K562 (cell line): ENCODE results near the gene LDLR. TPM values are rescaled to one million over a fixed set of nuclear protein-coding genes. Genes with fewer than 3 reads are reported as not detected.
A peak's percentile ranks its signal among the peaks of the same experiment; 100 is the strongest.

Experiments
- ATF2 ChIP-seq: sonication (generic); formaldehyde crosslinking; IDR thresholded peaks from 2 replicates; pipeline ENCODE4 v1.8.1; 2022; ENCODE audit warnings: missing genetic modification reagents
- CCNT2 ChIP-seq: IDR thresholded peaks from 2 replicates; pipeline ENCODE4 v1.6.1; 2011; ENCODE audit warnings: borderline replicate concordance, low read depth, mild to moderate bottlenecking, moderate library complexity, mixed read lengths, low read length; ENCODE audit not compliant: insufficient read length; ENCODE audit errors: extremely low read depth
- MAZ ChIP-seq, 2 experiments: fragments of 450-650 bp in 1 of 2; sonication (generic) in 1 of 2; formaldehyde crosslinking; IDR thresholded peaks in 1 of 2; conservative IDR thresholded peaks in 1 of 2; 2 replicates each; pipeline versions ENCODE4 v1.4.0 to v1.5.0; 2020; ENCODE audit warnings: mild to moderate bottlenecking in 1 of 2, missing genetic modification reagents in 1 of 2
- NR2F6 ChIP-seq: fragments of 450-650 bp; formaldehyde crosslinking; IDR thresholded peaks from 2 replicates; pipeline ENCODE4 v1.4.0; 2020; ENCODE audit warnings: mild to moderate bottlenecking
- PRMT5 ChIP-seq: sonication (generic); formaldehyde crosslinking; IDR thresholded peaks from 2 replicates; pipeline ENCODE4 v1.5.0; 2020; ENCODE audit warnings: missing genetic modification reagents
- SAFB ChIP-seq: fragments of 200-400 bp; formaldehyde crosslinking; IDR thresholded peaks from 2 replicates; pipeline ENCODE4 v1.6.1; 2017; ENCODE audit warnings: low read depth, low read length, borderline replicate concordance
- SUPT5H ChIP-seq: fragments of 450-650 bp; IDR thresholded peaks from 2 replicates; pipeline ENCODE4 v1.6.1; 2016
- ZBED1 ChIP-seq: IDR thresholded peaks from 2 replicates; pipeline ENCODE4 v1.6.1; 2014
- ZBTB34 ChIP-seq: fragments of 250-450 bp; sonication (Bioruptor Pico); IDR thresholded peaks from 2 replicates; pipeline ENCODE4 v1.8.0; 2021; ENCODE audit warnings: mild to moderate bottlenecking, moderate library complexity
- ZC3H4 ChIP-seq: sonication (generic); formaldehyde crosslinking; IDR thresholded peaks from 2 replicates; pipeline ENCODE4 v1.9.0; 2021; ENCODE audit warnings: missing genetic modification reagents, borderline replicate concordance
- ZEB2 ChIP-seq: fragments of 450-650 bp; IDR thresholded peaks from 2 replicates; pipeline ENCODE4 v1.6.1; 2016
- ZNF57 ChIP-seq: fragments of 450-650 bp; formaldehyde crosslinking; IDR thresholded peaks from 2 replicates; pipeline ENCODE4 v1.4.0; 2020; ENCODE audit warnings: mild to moderate bottlenecking, moderate library complexity
- polyA plus RNA-seq, 8 experiments: library from polyadenylated mRNA; depleted of rRNA in 4 of 8; stranded (reverse) in 5 of 8; unstranded in 3 of 8; fragments of >200 nt; fragmentation: Nextera tagmentation in 2 of 8; fragmentation: Illumina TruSeq in 1 of 8; extraction: Ambion mirVana in 2 of 8; extraction: Trizol in 1 of 8; gene quantifications; 2 replicates each; pipeline versions ENCODE4 v1.2.1 to v1.2.3, GENCODE V29; 2011 to 2014; ENCODE audit warnings: inconsistent platforms in 1 of 8, missing spikeins in 1 of 8
- total RNA-seq, 7 experiments: library from RNA; depleted of rRNA in 6 of 7; stranded (reverse); fragments of >200 nt in 6 of 7; fragmentation: Illumina TruSeq in 2 of 7; extraction: Trizol in 2 of 7; gene quantifications; 2 replicates each; pipeline versions ENCODE4 v1.2.1 to v1.2.3, GENCODE V29; 2011 to 2021; ENCODE audit warnings: low replicate concordance in 1 of 7
- TF ChIP-seq, protein P1 (sequence below), 2 experiments: fragments of 450-650 bp in 1 of 2; IDR thresholded peaks; 2 replicates each; pipeline ENCODE4 v1.6.1; 2011 to 2017; ENCODE audit warnings: low read depth in 2 of 2, antibody characterized with exemption in 1 of 2, borderline replicate concordance in 1 of 2, low read length in 1 of 2, mild to moderate bottlenecking in 1 of 2, mixed read lengths in 1 of 2; ENCODE audit not compliant: control insufficient read depth in 1 of 2
- TF ChIP-seq, protein P2 (sequence below): sonication (generic); formaldehyde crosslinking; IDR thresholded peaks from 2 replicates; pipeline ENCODE4 v1.5.0; 2020; ENCODE audit warnings: missing genetic modification reagents
- TF ChIP-seq, protein P3 (sequence below): fragments of 250-450 bp; sonication (Bioruptor Pico); IDR thresholded peaks from 2 replicates; pipeline ENCODE4 v1.5.0; 2020; ENCODE audit warnings: mild to moderate bottlenecking
- TF ChIP-seq, protein P4 (sequence below): fragments of 450-650 bp; IDR thresholded peaks from 2 replicates; pipeline ENCODE4 v1.6.1; 2017; ENCODE audit warnings: mild to moderate bottlenecking, moderate library complexity

LDLR gene
- total and polyA plus RNA-seq, 9 of the 15 experiments (the other 6 are each of a cell fraction or from before 2014, with no cell fraction given), result 19.9 to 114 (median 56.3) TPM

DNA sequence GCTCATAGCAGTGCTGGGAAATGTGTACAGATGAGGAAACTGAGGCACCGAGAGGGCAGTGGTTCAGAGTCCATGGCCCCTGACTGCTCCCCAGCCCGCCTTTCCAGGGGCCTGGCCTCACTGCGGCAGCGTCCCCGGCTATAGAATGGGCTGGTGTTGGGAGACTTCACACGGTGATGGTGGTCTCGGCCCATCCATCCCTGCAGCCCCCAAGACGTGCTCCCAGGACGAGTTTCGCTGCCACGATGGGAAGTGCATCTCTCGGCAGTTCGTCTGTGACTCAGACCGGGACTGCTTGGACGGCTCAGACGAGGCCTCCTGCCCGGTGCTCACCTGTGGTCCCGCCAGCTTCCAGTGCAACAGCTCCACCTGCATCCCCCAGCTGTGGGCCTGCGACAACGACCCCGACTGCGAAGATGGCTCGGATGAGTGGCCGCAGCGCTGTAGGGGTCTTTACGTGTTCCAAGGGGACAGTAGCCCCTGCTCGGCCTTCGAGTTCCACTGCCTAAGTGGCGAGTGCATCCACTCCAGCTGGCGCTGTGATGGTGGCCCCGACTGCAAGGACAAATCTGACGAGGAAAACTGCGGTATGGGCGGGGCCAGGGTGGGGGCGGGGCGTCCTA, 15.9 kb downstream of the LDLR start (continued):
- TF ChIP-seq SAFB, result 0 out of 2 replicates have a peak, but pooled peaks have one; percentile 24
- peak; percentile 92; the same call in 1 of the 2 replicates for TF ChIP-seq ZC3H4 (CRISPR knock-in tag)
- TF ChIP-seq, protein P1, sequence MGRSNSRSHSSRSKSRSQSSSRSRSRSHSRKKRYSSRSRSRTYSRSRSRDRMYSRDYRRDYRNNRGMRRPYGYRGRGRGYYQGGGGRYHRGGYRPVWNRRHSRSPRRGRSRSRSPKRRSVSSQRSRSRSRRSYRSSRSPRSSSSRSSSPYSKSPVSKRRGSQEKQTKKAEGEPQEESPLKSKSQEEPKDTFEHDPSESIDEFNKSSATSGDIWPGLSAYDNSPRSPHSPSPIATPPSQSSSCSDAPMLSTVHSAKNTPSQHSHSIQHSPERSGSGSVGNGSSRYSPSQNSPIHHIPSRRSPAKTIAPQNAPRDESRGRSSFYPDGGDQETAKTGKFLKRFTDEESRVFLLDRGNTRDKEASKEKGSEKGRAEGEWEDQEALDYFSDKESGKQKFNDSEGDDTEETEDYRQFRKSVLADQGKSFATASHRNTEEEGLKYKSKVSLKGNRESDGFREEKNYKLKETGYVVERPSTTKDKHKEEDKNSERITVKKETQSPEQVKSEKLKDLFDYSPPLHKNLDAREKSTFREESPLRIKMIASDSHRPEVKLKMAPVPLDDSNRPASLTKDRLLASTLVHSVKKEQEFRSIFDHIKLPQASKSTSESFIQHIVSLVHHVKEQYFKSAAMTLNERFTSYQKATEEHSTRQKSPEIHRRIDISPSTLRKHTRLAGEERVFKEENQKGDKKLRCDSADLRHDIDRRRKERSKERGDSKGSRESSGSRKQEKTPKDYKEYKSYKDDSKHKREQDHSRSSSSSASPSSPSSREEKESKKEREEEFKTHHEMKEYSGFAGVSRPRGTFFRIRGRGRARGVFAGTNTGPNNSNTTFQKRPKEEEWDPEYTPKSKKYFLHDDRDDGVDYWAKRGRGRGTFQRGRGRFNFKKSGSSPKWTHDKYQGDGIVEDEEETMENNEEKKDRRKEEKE (IDR thresholded peaks at IDR 0.05; ENCODE audit: borderline replicate concordance in 1 of 2, control insufficient read depth in 1 of 2, low read depth in 2 of 2, low read length in 1 of 2), result 0 out of 4 replicates have a peak, but pooled peaks of 1 of the 2 experiments have one; percentile 56
- TF ChIP-seq ZNF57, result no peak
- TF ChIP-seq, protein P2, sequence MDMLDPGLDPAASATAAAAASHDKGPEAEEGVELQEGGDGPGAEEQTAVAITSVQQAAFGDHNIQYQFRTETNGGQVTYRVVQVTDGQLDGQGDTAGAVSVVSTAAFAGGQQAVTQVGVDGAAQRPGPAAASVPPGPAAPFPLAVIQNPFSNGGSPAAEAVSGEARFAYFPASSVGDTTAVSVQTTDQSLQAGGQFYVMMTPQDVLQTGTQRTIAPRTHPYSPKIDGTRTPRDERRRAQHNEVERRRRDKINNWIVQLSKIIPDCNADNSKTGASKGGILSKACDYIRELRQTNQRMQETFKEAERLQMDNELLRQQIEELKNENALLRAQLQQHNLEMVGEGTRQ, result no peak
- TF ChIP-seq MAZ (CRISPR knock-in tag; conservative IDR thresholded peaks at IDR 0.05 in 1 of 2, IDR thresholded peaks at IDR 0.05 in 1 of 2), result no peak
- TF ChIP-seq PRMT5 (CRISPR knock-in tag), result no peak
- TF ChIP-seq ZBED1, result peak; percentile 40; the same call in 1 of the 2 replicates
- TF ChIP-seq, protein P3, sequence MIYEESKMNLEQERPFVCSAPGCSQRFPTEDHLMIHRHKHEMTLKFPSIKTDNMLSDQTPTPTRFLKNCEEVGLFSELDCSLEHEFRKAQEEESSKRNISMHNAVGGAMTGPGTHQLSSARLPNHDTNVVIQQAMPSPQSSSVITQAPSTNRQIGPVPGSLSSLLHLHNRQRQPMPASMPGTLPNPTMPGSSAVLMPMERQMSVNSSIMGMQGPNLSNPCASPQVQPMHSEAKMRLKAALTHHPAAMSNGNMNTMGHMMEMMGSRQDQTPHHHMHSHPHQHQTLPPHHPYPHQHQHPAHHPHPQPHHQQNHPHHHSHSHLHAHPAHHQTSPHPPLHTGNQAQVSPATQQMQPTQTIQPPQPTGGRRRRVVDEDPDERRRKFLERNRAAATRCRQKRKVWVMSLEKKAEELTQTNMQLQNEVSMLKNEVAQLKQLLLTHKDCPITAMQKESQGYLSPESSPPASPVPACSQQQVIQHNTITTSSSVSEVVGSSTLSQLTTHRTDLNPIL, result no peak
- no peak for TF ChIP-seq NR2F6 (CRISPR knock-in tag)
- TF ChIP-seq SUPT5H, result peak; percentile 72
- TF ChIP-seq ATF2 (CRISPR knock-in tag), result no peak
- TF ChIP-seq CCNT2, result peak; percentile 15
- TF ChIP-seq, protein P4, sequence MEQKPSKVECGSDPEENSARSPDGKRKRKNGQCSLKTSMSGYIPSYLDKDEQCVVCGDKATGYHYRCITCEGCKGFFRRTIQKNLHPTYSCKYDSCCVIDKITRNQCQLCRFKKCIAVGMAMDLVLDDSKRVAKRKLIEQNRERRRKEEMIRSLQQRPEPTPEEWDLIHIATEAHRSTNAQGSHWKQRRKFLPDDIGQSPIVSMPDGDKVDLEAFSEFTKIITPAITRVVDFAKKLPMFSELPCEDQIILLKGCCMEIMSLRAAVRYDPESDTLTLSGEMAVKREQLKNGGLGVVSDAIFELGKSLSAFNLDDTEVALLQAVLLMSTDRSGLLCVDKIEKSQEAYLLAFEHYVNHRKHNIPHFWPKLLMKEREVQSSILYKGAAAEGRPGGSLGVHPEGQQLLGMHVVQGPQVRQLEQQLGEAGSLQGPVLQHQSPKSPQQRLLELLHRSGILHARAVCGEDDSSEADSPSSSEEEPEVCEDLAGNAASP, result no peak
- no peak for TF ChIP-seq ZEB2
- TF ChIP-seq ZBTB34, result no peak
